ENCODE results near the gene SNCB. TPM values are rescaled to one million over a fixed set of nuclear protein-coding genes. Genes with fewer than 3 reads are reported as not detected.
A peak's percentile ranks its signal among the peaks of the same experiment; 100 is the strongest.

SNCB gene
- total RNA-seq, 1 experiment from 2014 or later, result 6.8 TPM

DNA sequence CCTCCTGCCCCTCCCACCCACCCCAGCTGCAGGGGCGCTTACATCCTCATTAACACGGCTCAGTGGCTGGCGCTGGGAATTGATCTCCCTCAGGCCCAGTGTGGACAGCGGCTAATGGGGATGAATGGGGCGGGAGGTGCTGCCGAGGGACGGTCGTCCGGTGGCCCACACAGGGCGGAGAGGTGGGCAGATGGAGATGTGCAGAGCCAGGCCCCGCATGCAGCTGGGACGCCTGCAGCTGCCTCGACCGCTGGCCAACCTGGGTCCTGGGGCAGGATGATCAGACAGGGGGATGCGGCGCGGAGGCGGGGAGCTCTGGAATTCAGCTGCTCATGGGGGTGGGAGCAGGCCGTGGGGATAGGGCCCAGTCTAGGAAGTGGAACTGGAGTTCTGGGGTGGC is 34.6 kb upstream of the SNCB start:
- no peak for TF ChIP-seq SMAD3 (CRISPR knock-in tag; IDR thresholded peaks at IDR 0.05; ENCODE audit: borderline replicate concordance)
- no peak for TF ChIP-seq ZNF416 (CRISPR knock-in tag; IDR thresholded peaks at IDR 0.05)
- no peak for TF ChIP-seq OVOL2 (CRISPR knock-in tag; IDR thresholded peaks at IDR 0.05; ENCODE audit: borderline replicate concordance)
- TF ChIP-seq GTF2I (CRISPR knock-in tag; conservative IDR thresholded peaks at IDR 0.05), result no peak
- TF ChIP-seq, protein P1, sequence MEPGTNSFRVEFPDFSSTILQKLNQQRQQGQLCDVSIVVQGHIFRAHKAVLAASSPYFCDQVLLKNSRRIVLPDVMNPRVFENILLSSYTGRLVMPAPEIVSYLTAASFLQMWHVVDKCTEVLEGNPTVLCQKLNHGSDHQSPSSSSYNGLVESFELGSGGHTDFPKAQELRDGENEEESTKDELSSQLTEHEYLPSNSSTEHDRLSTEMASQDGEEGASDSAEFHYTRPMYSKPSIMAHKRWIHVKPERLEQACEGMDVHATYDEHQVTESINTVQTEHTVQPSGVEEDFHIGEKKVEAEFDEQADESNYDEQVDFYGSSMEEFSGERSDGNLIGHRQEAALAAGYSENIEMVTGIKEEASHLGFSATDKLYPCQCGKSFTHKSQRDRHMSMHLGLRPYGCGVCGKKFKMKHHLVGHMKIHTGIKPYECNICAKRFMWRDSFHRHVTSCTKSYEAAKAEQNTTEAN (CRISPR knock-in tag; IDR thresholded peaks at IDR 0.05), result no peak
- no peak for TF ChIP-seq ZNF396 (CRISPR knock-in tag; IDR thresholded peaks at IDR 0.05; ENCODE audit: borderline replicate concordance)
- peaks cover 8% of the 10 kb centered on the region for H3K4me1 Mint-ChIP-seq
- DNase-seq (ENCODE audit: low spot score) (no peak), ATAC-seq (no peak)
- no peak overlapping the region for H3K27ac Mint-ChIP-seq
- ChIA-PET POLR2A (no interaction called here), CTCF (interaction anchor here (0.6 to 1.5 kb wide), 8 partner anchors 15 to 447 kb away, joined by 3 to 5 read pairs (median 4); no protein-coding TSS in a partner anchor)
- no peaks in the 10 kb centered on the region for H3K9me3 Mint-ChIP-seq
- H3K27me3 Mint-ChIP-seq (ENCODE audit: low read depth), result peaks cover 4% of the 10 kb centered on the region; the same call in 1 of the 2 replicates
- H3K4me3 Mint-ChIP-seq, result no peak overlapping the region
- H3K36me3 Mint-ChIP-seq, result 0 out of 2 replicates have a peak, but pooled peaks cover 2% of the 10 kb centered on the region

- H3K4me1 Mint-ChIP-seq, result peaks cover 8% of the 10 kb centered on the region
- no peak overlapping the region for H3K4me3 Mint-ChIP-seq
- DNase-seq (ENCODE audit: low spot score) (no peak), ATAC-seq (no peak)
- ChIA-PET POLR2A (interaction anchor here (0.7 kb wide), 1 partner anchor 76 kb away, joined by 3 read pairs; no protein-coding TSS in a partner anchor), CTCF (interaction anchor here (1.0 to 1.5 kb wide), 8 partner anchors 15 to 447 kb away, joined by 3 to 5 read pairs (median 4); no protein-coding TSS in a partner anchor)
- H3K9me3 Mint-ChIP-seq, result no peaks in the 10 kb centered on the region
- H3K27me3 Mint-ChIP-seq (ENCODE audit: low read depth), result peaks cover 4% of the 10 kb centered on the region; the same call in 1 of the 2 replicates
- 0 out of 2 replicates have a peak, but pooled peaks cover 2% of the 10 kb centered on the region for H3K36me3 Mint-ChIP-seq
- no peak overlapping the region for H3K27ac Mint-ChIP-seq
- TF ChIP-seq FOXP4 (CRISPR knock-in tag; IDR thresholded peaks at IDR 0.05), result no peak
- peak; percentile 57; the same call in 1 of the 2 replicates for TF ChIP-seq PRDM15 (CRISPR knock-in tag; IDR thresholded peaks at IDR 0.05)
These were observed 34.1 kb upstream of the SNCB start for GRCh38 chr5:176664479-176664878.

- Mint-ChIP-seq H3K4me3 (no peak overlapping the region), H3K36me3 (0 out of 2 replicates have a peak, but pooled peaks cover 2% of the 10 kb centered on the region), H3K27ac (no peak overlapping the region), H3K9me3 (no peaks in the 10 kb centered on the region), H3K4me1 (peaks cover 8% of the 10 kb centered on the region), H3K27me3 (ENCODE audit: low read depth) (peaks cover 4% of the 10 kb centered on the region; the same call in 1 of the 2 replicates)
- CTCF ChIA-PET, result interaction anchor here (1.0 to 1.5 kb wide), 2 partner anchors 24 to 37 kb away, joined by 3 read pairs; no protein-coding TSS in a partner anchor
- POLR2A ChIA-PET, result no interaction called here
- no peak for DNase-seq (ENCODE audit: low spot score)
- ATAC-seq, result no peak
- TF ChIP-seq JUN (CRISPR knock-in tag; IDR thresholded peaks at IDR 0.05) (no peak), PREB (CRISPR knock-in tag; IDR thresholded peaks at IDR 0.05; ENCODE audit: borderline replicate concordance) (no peak), NR3C1 (CRISPR knock-in tag; conservative IDR thresholded peaks at IDR 0.05; ENCODE audit: low read depth) (no peak), ATF2 (CRISPR knock-in tag; IDR thresholded peaks at IDR 0.05; ENCODE audit: borderline replicate concordance, low read depth) (no peak), CBFB (CRISPR knock-in tag; IDR thresholded peaks at IDR 0.05; ENCODE audit: low read depth) (no peak)
- TF ChIP-seq, protein P2, sequence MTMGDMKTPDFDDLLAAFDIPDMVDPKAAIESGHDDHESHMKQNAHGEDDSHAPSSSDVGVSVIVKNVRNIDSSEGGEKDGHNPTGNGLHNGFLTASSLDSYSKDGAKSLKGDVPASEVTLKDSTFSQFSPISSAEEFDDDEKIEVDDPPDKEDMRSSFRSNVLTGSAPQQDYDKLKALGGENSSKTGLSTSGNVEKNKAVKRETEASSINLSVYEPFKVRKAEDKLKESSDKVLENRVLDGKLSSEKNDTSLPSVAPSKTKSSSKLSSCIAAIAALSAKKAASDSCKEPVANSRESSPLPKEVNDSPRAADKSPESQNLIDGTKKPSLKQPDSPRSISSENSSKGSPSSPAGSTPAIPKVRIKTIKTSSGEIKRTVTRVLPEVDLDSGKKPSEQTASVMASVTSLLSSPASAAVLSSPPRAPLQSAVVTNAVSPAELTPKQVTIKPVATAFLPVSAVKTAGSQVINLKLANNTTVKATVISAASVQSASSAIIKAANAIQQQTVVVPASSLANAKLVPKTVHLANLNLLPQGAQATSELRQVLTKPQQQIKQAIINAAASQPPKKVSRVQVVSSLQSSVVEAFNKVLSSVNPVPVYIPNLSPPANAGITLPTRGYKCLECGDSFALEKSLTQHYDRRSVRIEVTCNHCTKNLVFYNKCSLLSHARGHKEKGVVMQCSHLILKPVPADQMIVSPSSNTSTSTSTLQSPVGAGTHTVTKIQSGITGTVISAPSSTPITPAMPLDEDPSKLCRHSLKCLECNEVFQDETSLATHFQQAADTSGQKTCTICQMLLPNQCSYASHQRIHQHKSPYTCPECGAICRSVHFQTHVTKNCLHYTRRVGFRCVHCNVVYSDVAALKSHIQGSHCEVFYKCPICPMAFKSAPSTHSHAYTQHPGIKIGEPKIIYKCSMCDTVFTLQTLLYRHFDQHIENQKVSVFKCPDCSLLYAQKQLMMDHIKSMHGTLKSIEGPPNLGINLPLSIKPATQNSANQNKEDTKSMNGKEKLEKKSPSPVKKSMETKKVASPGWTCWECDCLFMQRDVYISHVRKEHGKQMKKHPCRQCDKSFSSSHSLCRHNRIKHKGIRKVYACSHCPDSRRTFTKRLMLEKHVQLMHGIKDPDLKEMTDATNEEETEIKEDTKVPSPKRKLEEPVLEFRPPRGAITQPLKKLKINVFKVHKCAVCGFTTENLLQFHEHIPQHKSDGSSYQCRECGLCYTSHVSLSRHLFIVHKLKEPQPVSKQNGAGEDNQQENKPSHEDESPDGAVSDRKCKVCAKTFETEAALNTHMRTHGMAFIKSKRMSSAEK (CRISPR knock-in tag; IDR thresholded peaks at IDR 0.05; ENCODE audit: borderline replicate concordance), result no peak
- TF ChIP-seq, protein P3, sequence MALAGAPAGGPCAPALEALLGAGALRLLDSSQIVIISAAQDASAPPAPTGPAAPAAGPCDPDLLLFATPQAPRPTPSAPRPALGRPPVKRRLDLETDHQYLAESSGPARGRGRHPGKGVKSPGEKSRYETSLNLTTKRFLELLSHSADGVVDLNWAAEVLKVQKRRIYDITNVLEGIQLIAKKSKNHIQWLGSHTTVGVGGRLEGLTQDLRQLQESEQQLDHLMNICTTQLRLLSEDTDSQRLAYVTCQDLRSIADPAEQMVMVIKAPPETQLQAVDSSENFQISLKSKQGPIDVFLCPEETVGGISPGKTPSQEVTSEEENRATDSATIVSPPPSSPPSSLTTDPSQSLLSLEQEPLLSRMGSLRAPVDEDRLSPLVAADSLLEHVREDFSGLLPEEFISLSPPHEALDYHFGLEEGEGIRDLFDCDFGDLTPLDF (CRISPR knock-in tag; IDR thresholded peaks at IDR 0.05), result no peak
These were observed 33.2 kb upstream of the SNCB start for GRCh38 chr5:176663566-176663965.
